Activated T-cell treated with anti-CD3 and anti-CD28 coated beads for 24 hours (primary cell): ENCODE data around the gene PQBP1.

Experiments used
- DNase-seq: peaks from one replicate; pipeline ENCODE4 v3.0.0-alpha.2; 2020; ENCODE audit warnings: low read depth

PQBP1 gene

DNA sequence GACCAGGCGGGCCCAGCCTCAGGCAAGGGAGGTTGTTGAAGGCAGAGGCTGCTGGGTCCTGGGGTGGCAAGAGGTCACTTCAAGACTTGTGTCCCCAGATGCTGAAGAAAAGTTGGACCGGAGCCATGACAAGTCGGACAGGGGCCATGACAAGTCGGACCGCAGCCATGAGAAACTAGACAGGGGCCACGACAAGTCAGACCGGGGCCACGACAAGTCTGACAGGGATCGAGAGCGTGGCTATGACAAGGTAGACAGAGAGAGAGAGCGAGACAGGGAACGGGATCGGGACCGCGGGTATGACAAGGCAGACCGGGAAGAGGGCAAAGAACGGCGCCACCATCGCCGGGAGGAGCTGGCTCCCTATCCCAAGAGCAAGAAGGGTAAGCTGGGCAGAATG lies 4.4 kb downstream of the PQBP1 start:
- no peak for DNase-seq

DNA sequence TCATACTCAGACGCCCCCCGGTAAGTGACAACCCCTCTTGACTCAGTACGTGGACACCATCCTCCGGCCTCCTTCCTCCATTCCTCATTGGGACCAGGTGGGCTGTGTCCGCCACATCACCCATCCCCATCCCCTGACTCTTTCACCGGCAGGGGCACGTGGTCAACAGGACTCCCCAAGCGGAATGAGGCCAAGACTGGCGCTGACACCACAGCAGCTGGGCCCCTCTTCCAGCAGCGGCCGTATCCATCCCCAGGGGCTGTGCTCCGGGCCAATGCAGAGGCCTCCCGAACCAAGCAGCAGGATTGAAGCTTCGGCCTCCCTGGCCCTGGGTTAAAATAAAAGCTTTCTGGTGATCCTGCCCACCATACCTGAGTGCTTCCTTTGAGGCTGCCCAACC lies 5.0 kb downstream of the PQBP1 start:
- no peak for DNase-seq

DNA sequence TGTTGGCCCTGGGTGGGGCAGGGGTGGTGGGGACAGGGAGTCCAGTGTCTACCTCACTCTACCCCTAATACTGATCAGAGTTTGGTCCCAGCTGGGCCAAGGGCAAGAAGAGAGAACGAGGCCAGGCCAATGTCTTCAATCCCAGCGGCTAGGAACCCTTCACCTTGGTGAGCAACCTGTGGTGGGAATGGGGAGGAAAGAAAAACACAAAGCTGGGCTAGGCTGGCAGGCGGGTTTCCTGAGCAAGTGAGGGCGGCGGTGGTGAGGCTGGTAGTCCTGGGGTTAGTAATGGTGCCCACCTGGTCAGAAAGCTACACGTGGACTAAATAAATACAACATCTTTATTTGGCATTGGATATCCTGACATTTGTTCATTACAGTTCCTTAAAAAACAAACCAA lies 5.6 kb downstream of the PQBP1 start:
- no peak for DNase-seq

DNA sequence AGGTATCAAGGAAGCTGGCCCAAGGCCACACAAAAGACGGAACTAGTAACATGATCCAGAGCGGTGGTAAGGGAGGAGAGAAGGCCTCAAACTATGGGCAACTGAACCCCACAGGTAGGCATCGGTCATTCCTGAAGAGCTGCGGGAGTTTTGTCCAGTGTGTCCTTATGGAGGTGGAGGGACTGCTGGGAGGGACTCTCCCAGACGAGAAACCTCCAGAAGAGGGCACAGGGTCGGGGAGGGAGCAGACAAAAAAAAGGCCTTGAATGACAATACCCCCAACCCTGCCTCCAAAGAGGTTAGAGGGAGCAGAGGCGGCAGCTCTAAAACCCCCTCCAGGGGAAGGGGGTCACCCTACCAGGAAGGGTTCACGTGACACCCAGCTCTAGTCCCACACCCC lies 6.5 kb downstream of the PQBP1 start:
- DNase-seq: no peak

DNA sequence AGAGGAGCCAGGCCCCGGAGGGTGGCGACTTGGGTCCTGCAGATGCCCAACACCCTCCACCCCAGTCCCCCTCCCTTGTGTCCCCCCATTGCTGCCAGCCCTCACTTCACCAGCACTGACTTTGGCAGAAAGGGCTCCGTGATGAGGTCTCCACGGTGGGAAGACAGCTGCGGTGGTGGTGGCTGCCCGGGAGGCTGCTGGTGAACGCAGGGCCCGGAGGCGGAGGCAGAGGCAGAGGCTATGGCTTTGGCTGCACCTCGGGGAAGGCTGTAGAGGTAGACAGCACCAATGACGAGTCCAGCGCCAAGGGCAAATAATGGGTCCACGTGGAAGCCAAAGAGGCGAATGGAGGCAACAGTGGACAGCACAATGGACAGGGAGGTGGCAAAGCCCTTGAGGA lies 6.9 kb downstream of the PQBP1 start:
- no peak for DNase-seq

DNA sequence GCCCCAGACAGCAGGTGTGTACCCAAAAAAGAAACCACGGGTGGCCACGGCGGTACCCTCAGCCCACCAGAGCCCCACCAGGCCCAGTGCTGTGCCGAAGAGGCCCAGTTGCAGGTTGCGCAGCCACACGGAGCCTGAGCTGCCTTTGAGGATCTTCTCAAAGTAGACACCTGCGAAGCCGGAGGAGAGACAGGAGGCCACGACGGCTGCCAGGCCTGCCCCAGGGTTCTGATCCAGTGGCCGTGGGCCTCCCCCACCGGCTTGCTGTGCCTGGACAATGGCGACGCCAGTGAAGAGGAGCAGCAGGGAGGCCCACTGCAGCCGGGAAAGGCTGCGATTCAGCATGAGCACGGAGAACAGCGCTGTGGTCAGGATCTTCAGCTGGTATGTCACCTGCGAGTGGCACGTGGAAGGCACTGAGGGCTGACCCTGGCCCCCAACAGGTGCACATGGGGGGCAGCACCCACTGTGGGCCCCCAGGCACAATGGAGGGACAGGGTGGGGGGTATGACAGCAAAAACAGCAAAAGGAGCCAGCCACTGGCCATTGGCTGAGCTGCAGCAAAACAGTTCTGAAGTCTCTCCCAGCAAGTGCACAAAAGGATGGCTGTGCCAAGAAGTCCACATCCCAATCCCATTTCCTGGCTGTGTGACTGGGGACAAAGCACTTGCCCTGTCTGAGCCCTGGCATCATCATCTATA lies 7.5 kb downstream of the PQBP1 start:
- no peak for DNase-seq

DNA sequence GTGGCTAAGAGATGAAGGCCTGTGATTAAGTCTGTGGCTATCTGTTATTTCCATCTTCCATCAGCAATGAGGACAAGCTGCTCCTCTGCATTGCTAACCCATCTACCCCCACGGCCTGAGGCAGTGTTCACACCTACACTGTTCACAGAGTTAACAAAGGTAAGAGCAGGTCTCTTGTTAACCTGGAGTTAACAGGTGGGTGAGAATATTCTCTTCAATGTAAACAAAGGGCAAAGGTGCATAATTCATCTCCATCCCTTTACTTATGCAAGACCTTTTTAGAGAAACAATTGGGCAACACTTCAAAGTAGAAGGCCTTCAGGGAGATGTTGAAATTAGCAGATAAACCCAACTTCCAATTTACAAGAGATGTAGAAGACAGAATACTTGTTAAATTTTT lies 10.9 kb downstream of the PQBP1 start:
- no peak for DNase-seq

DNA sequence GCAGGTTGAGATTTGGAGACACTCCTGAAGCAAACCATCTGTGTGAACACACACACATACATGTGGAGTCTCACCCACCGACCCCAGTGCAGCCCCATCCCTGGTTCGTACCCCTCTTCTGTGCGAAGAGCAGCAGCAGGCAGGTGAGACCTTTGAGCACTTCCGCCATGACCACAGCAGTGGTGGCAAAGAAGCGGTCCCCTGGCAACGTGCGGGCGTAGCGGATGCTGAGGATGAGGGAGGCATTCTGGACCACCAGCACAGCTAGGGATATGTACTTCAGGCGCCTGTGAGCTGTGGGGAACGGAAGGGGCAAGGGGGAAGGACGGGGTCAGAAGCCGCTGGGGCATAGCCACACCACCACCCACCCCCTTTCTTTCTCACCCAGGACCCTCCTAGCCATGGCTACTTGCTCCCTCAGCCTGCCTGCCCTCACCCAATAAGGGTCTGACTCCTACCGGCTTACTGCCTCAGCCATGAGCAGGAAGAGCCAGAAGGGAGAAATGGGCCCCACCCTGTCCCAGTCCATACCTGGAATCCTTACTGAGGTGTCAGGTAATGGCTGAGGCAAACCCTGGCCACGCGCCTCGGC lies 12.1 kb downstream of the PQBP1 start:
- no peak for DNase-seq

DNA sequence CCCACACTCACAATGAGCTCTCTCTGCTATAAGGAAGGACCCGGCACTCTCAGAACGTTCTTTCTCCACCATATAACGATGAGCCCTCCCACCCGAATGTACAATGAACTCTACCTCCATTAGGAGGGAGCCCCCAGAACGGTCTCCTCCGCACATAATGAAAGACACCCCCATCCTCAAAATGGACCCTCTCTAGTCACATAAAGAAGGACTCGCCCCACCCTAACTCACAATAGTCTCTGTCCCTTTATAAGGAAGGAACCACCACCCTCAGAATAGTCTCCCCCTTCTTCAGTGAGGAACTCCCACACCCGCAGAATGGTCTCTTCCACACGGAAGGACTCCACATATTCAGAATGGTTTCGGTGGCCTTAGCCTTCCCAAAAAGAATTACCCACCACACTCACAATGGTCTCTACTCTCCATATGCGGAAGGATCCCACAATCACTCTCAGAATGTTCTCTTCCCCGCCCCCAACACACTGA lies 13.2 kb downstream of the PQBP1 start:
- no peak for DNase-seq

DNA sequence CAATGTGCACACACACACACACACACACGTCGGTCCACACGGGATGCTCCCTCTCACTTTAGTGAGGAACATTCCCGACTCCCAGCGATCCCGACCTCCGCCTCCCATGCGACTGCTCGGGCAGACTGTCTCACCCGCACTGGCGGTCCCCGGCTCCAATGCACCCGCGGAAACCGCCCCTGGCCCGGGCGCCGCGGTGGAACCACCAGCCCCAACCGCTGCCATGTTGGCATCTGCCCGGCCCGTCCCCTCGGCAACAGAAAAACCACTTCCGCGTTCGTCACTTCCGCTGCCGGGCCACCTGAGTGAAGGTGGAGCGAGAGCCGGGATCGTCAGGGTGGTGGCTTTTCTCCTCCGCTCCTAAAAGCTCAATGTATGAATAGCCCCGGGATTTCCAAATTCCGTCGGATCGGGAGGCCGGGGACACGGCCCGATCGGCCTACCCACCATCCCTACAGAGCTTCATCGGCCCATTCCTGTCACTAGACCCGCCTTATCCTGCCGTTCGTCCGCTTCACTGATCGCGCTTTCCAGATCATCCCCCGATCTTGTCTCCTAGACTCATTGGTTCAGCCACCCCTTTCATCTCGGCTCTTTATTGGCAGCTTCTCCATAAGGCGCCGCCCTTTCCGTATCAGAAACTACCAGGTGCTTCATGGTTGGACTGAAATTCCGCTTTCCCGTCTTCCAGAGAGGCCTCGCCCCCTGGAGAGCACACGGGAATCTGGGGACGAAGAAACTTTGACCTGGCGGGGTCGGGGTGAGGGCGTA lies 13.9 kb downstream of the PQBP1 start, which contains the start of gene SLC35A2:
TSS of gene SLC35A2 (minus strand) at position 235 of the 771 bp plus-strand sequence. CDS start at position 225, 10 bp downstream.
- DNase-seq: peak; percentile 79

DNA sequence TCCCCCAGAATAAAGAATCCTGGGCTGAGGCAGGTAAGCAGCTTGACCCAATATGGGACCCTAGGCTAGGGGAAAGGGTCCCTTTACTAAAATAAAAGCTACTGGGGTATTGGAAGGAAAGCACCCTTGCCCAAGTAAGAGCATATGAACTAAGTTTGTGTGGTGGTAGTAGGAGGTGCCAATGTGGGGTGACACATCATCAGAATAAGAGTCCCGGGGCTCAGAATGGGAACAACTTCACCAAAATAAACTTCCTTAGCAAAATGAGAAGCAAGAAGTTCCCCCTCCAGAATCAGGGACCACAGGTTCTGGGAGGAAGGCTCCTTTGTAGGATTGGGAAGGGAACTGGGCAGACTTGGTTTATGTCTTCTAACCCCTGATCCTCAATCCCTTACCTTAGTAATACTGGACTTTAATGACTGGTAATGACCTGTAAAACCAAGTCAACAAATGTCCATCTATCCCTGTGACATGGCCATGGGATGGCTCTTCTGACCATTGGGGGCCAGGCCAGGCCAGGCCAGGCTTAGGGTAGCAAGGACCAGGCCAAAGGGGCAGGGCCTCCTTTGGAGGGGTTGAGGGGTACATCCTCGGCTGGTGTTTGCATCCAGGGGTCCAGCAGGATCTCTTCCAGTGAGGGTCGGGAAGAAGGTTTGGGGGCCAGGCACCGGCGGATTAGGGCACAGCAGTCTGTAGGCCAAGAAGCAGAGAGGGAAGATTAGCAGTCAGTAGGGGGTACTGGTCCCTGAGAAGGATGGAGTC lies 16.1 kb downstream of the PQBP1 start:
- DNase-seq: no peak

DNA sequence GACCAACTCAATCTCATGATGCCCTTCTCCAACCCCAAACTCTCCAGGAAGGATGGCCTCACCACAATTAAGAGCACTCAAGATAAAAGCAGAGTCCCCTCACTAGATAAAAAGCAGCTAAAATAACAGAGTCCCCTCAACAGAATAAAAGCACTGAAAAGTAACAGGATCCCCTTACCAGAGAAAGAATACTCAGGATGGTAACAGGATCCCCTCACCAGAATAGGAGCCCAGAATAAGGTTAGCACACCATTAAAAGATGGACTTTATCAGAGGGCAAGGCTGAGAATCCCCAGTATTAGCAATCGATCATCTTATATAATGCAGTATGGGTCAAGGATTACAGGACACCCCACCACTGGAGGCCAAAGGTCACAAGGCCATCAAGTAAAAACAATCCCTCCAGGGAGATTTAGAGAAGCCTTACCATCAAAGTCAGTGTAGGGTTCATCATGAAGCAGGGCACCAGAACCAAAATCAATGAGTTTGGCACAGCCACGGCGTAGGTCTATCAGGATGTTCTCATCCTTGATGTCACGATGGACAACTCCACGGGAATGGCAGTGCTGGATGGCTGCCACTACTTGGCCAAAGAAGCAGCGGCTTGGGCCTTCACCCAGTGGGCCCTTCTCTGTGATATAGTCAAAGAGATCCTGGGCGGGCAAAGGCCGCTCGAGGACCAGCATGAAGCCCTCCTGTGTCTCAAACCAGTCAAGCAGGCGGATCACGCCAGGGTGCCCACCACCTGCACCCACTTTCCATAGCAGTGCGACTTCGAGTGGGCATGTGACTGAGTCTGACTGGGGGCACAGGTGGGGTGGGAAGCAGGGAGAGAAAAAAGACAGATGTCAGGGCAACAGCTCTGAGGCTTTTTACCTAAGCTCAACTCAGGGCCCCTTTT lies 17.1 kb downstream of the PQBP1 start:
- no peak for DNase-seq

DNA sequence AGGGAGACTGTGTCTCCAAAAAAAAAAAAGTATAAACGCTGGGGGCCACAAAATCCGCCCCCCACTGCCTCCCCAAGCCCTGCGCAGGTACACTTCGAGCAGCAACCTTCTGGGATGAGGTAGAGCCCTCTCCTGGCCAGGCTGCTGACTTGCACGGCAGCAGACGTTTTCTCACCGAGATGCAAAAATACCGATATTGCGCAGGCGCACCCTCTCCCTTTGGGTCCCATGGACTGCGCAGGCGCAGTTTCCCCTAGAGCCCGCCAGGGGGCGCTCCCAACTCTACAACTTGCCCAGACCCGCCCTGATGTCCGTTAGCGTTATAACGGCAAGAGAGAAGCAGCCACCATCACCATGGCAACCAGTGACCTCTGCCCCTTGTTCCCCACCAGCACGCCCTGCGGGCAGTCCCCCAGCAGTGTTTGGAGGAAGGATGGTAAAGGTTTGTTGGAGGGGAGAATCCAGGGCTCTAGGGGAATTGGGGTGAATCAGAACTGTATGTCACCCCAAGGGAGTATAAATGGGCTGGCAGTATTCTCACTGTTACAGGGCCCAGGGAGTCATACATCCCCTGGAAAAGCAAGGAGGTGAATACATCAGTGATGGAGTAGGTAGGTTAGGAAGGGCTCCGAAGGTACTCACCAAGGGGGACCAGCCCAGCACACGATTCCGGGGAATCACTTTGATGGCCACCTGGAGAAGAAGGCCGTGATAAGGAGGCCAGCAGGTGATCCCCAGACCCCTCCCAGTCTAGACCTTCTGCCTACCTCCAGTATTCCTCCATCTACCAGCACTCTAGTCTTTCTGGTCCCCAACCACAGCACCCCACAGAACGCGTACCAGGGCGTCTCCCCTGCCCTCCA lies 19.6 kb downstream of the PQBP1 start:
- peak; percentile 78 for DNase-seq

DNA sequence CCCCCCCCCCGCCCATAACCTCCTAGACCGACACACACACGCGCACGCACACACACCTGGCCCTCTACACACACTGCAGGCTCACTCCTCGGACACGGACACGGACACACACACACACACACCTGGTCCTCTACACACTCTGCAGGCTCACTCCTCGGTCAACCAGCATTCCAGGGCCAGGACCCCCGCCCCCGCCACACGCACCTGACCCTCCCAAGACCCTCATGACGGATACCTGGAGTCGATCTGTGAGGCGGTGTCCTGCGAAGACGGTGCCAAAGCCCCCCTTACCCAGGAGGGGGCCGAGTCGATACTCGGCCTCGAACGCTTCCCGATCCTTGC lies 20.5 kb downstream of the PQBP1 start:
- no peak for DNase-seq

DNA sequence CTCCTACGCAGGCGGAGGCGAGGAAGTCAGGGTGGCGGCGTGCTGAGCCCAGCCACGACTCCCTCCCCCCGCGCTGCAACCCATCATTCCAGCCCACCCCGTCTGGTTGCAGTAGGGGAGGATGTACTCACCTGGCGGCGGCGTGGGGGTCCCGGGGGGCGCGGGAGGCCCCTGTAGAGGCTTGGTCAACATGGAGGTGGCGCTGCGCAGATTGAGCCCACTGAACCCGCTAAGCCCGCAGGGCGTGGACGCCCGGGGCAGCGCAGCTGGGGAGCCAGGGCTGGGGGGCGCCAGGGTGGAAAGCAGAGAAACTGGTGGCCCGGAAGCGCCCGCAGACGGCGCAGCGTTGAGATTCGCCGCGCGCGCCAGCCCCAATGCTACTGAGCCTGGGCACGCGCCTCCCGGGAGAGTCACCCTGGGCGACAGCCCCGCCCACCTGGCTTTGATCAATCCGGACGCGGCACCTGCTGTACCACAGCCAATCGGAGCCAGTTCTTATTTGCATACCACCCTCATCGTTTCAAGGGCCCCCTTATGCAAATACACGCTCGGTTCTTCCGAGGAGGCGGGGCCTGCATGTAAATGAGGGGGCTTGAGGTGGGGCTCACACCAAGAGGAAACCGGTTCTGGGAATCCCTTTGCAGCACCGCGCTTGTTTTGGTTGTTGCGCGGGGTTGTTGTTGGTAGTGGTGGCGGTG lies 21.1 kb downstream of the PQBP1 start, which contains the start of gene PIM2:
TSS of gene PIM2 (minus strand) at position 382 of the 698 bp plus-strand sequence. CDS start at position 192, 190 bp downstream.
- peak; percentile 83 for DNase-seq

DNA sequence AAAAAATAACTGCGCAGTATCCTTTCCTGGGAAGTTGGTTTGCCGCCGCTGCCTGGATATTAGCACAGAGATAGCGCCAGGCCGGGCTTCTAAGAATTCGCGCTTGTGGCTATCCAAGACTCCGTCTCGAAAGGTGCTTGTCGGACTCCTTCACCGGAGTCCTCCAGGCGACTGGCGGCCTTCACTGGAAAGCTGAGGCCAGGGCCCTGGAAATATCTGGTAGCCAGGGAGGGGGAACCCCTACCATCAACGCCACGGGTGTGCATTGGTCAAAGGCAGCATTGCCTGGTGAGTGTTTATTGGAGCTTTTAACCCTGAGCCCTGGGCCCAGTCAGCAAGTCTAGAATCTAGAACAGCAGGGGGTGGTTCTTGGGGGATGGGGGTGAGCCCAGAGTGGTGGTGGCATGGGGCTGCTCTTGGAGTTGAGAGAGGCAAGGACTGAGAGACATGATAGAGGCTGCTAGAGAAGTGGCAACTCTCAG lies 21.7 kb downstream of the PQBP1 start:
- DNase-seq: no peak

DNA sequence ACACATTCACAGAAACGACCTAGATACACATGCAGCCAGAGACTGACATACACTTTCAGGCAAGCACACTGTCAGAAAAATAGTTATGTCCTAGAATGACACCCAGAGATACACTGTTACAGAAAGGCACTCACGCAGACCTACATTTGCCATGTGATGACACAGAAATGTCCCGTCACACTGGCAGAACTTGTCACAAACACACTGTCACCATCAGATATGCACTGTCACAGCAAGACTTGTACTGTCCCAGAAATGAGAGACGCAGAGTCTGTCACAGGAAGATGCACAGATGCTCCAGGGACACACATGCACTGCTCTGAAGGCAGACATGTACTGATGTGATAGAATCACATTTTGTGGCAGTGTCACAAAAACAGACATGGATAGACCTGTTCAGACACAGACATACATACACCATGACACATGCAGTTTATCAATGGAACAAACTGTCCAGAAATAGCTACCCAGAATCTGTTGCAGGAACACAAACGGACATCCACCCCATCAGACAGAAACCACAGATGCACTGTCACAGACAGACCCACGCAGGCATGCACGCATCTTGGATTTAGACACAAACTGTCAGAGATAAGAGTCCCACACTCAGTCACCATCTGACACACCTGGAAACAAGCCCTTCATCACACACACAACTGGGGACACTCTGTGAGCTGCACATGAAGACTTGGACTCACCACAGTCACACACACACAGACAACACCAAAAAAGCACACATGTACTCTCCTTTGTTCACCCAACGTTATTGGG lies 22.4 kb downstream of the PQBP1 start:
- DNase-seq: no peak

DNA sequence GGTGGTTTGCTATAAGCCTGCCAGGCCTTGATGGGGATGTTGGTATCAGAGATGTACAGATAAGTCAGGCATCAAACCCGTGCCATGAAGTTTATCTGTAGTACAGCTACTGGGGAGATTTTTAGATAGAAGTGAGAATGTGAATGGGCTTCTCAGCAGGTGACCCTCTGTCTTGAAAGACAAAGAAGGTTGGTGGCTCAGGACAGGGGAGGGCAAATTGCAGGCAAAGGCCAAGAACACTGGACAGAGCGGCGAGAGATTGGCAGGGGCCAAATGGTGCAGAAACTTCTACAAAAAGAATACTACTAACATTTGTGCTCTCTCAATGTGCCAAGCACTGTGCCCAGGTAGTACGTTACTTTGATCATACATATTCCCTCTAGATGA lies 23.0 kb downstream of the PQBP1 start:
- DNase-seq: no peak

DNA sequence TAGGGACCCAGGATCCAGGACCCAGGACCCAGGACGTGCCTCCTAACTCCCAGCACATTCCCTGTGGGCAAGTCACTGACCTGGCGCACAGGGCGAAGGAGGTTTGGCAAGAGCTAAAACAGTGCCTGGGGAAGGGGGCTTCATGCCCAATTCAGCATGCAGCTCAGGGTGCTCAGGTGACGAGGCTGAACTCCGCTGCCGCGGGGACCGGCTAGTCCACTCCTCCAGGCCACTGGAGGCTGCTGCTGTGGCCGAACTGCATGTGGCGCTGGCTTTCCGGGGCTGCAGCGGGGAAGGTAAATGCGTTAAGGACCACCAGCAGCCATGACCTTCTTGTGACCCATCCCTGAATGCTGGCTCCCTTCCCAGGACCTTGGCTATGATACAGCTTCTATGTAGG lies 26.0 kb downstream of the PQBP1 start:
- no peak for DNase-seq
